Measurements from ENCODE around the gene PECR. TPM values are rescaled to one million over a fixed set of nuclear protein-coding genes. Genes with fewer than 3 reads are reported as not detected.

Gene PECR
- total and polyA plus RNA-seq, 2 experiments from 2014 or later = 5.4 to 8.2 TPM

DNA sequence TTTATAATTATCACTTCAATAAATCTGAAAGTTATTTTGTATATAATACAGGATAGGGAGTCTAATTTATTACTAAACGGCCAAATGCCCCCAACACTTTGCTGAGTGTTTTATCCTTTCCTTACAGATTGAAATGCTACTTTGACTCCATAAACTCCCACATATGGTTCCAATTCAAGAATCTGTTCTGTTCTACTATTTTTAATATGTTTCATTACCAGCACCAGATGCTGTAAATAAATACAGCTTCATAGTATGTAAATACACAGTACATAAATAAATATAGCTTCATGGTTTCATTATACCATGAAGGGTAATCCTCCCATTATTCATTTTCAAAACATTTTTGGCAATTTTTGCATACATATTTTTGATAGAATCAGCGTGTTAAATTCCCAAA lies 34.2 kb downstream of the PECR start:
- TF ChIP-seq EZH2 (IDR thresholded peaks at IDR 0.05; ENCODE audit: insufficient read depth, poor library complexity, severe bottlenecking) = no peak
- 52 to 63% methylated on average over 2 of the region's 2 CpGs for WGBS, 2 experiments (ENCODE audit: low coverage in 1 of 2, low lambda C conversion rate in 2 of 2, missing lambda C conversion rate in 2 of 2)
- no peak for DNase-seq
- Histone ChIP-seq H2AFZ (no peak overlapping the region), H3K27ac (no peak overlapping the region), H4K20me1 (ENCODE audit: insufficient read depth) (no peaks in the 10 kb centered on the region), H3K27me3 (replicated peaks; ENCODE audit: insufficient read depth) (no peaks in the 10 kb centered on the region), H3F3A (ENCODE audit: insufficient read depth) (no peaks in the 10 kb centered on the region), H3K4me1 (ENCODE audit: insufficient read depth) (no peaks in the 10 kb centered on the region), H3K79me2 (ENCODE audit: insufficient read depth) (no peaks in the 10 kb centered on the region), H3K4me2 (ENCODE audit: unreplicated experiment) (no peak overlapping the region), H3K4me3 (no peak overlapping the region), H3K36me3 (ENCODE audit: low read depth) (no peaks in the 10 kb centered on the region), H3K9me3 (ENCODE audit: low read depth) (no peaks in the 10 kb centered on the region), H3K9ac (no peak overlapping the region), H3K9me2 (ENCODE audit: insufficient read depth) (no peaks in the 10 kb centered on the region)
- in situ Hi-C loops (cut with MboI) = no loop called here

DNA sequence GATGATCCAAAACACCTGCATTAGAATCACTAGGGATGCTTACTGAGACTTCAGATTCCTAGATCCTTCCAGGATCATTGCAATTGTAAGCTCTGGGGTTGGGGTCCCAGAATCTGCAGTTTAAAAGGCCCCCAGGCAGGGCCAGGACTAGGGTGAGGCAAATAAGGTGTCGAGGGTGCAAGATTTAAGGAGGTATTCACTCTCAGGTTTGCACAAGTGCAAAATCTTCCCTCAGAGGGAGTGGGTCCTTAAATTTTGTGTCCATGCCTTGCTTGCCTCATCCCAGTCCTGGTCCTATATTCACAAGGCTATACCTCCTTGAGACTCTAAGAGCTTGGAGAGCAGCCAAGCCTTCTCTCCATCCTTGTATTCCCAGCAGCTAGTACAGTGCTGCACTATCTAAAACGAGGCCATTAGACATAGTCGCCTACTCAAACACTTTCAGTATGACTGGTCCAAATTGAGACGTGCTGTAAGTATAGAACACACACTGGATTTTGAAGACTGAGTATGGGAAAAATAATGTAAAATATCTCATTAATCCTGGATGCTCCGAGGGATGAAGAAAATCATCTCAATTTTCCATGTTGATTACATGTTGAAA lies 36.6 kb downstream of the PECR start:
- no peaks in the 10 kb centered on the region for H3F3A ChIP-seq (ENCODE audit: insufficient read depth)
- no peak overlapping the region for H3K4me3 ChIP-seq
- no peaks in the 10 kb centered on the region for H3K9me3 ChIP-seq (ENCODE audit: low read depth)
- 74 to 80% methylated on average over 5 of the region's 5 CpGs for WGBS, 2 experiments (ENCODE audit: low coverage in 1 of 2, low lambda C conversion rate in 2 of 2, missing lambda C conversion rate in 2 of 2)
- no peak for TF ChIP-seq EZH2 (IDR thresholded peaks at IDR 0.05; ENCODE audit: insufficient read depth, poor library complexity, severe bottlenecking)
- TF ChIP-seq EZH2phosphoT487 (IDR thresholded peaks at IDR 0.05; ENCODE audit: insufficient read depth, low read depth) = no peak
- H3K36me3 ChIP-seq (ENCODE audit: low read depth) = no peaks in the 10 kb centered on the region
- no peak overlapping the region for H3K27ac ChIP-seq
- in situ Hi-C loops (cut with MboI) = no loop called here
- H3K27me3 ChIP-seq (replicated peaks; ENCODE audit: insufficient read depth) = no peaks in the 10 kb centered on the region
- no peak overlapping the region for H3K4me2 ChIP-seq (ENCODE audit: unreplicated experiment)
- no peak for DNase-seq
- H4K20me1 ChIP-seq (ENCODE audit: insufficient read depth) = no peaks in the 10 kb centered on the region
- H2AFZ ChIP-seq = no peak overlapping the region
- no peaks in the 10 kb centered on the region for H3K4me1 ChIP-seq (ENCODE audit: insufficient read depth)
- no peak overlapping the region for H3K9ac ChIP-seq
- H3K79me2 ChIP-seq (ENCODE audit: insufficient read depth) = no peaks in the 10 kb centered on the region
- no peaks in the 10 kb centered on the region for H3K9me2 ChIP-seq (ENCODE audit: insufficient read depth)

DNA sequence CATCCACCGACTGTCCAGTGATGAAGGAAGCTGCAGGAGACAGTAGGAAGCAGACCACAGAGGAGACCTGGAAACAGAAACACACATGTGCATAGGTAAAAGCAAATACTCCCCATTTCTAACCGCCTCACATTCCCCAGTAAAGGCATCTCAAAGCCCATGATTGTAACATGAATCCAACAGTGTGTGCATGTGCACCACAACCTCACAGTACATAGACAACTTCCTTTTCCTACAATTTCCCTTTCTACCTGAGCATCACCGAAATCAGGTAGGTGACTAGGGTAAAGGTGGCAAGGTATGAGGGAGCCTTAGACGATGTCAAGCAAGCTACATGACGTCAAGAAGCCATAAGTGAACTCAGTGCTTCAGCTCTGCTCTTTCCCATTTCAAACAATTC lies 37.7 kb downstream of the PECR start:
- Histone ChIP-seq H3K36me3 (ENCODE audit: low read depth) (no peaks in the 10 kb centered on the region), H3K4me3 (no peak overlapping the region), H3F3A (ENCODE audit: insufficient read depth) (no peaks in the 10 kb centered on the region), H3K4me2 (ENCODE audit: unreplicated experiment) (no peak overlapping the region), H2AFZ (no peak overlapping the region), H3K9ac (no peak overlapping the region), H3K9me3 (ENCODE audit: low read depth) (no peaks in the 10 kb centered on the region), H3K27me3 (replicated peaks; ENCODE audit: insufficient read depth) (no peaks in the 10 kb centered on the region), H3K79me2 (ENCODE audit: insufficient read depth) (no peaks in the 10 kb centered on the region), H3K4me1 (ENCODE audit: insufficient read depth) (no peaks in the 10 kb centered on the region), H4K20me1 (ENCODE audit: insufficient read depth) (no peaks in the 10 kb centered on the region), H3K9me2 (ENCODE audit: insufficient read depth) (no peaks in the 10 kb centered on the region), H3K27ac (no peak overlapping the region)
- DNase-seq = no peak
- TF ChIP-seq EZH2 (IDR thresholded peaks at IDR 0.05; ENCODE audit: insufficient read depth, poor library complexity, severe bottlenecking) (no peak), EZH2phosphoT487 (IDR thresholded peaks at IDR 0.05; ENCODE audit: insufficient read depth, low read depth) (no peak)
- in situ Hi-C loops (cut with MboI) = no loop called here
- WGBS, 2 experiments (ENCODE audit: low coverage in 1 of 2, low lambda C conversion rate in 2 of 2, missing lambda C conversion rate in 2 of 2) = 82 to 90% methylated on average over 5 of the region's 5 CpGs

DNA sequence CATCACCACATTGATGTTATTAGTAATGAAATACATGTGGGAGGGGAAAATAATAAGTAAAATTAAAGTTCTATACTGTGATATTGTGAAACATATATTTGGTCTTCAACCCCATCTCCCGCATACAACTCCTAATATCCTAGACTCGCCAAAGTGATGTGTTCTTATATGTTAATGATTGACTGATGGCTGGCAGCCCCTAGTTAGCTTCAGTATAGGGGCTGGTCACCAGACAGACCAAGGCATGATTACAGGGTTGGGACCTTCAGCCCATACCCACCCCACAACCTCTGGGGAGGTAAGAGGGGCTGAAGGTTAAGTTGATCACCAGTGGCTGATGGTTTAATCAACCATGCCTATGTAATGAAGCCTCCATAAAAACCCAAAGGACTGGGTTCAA lies 40.2 kb downstream of the PECR start:
- no peaks in the 10 kb centered on the region for H3K4me1 ChIP-seq (ENCODE audit: insufficient read depth)
- TF ChIP-seq EZH2phosphoT487 (IDR thresholded peaks at IDR 0.05; ENCODE audit: insufficient read depth, low read depth) = no peak
- no peak for TF ChIP-seq EZH2 (IDR thresholded peaks at IDR 0.05; ENCODE audit: insufficient read depth, poor library complexity, severe bottlenecking)
- H3K79me2 ChIP-seq (ENCODE audit: insufficient read depth) = no peaks in the 10 kb centered on the region
- no peaks in the 10 kb centered on the region for H3F3A ChIP-seq (ENCODE audit: insufficient read depth)
- in situ Hi-C loops (cut with MboI) = no loop called here
- H2AFZ ChIP-seq = no peak overlapping the region
- H3K9me3 ChIP-seq (ENCODE audit: low read depth) = no peaks in the 10 kb centered on the region
- H3K36me3 ChIP-seq (ENCODE audit: low read depth) = no peaks in the 10 kb centered on the region
- H4K20me1 ChIP-seq (ENCODE audit: insufficient read depth) = no peaks in the 10 kb centered on the region
- no peaks in the 10 kb centered on the region for H3K27me3 ChIP-seq (replicated peaks; ENCODE audit: insufficient read depth)
- H3K9me2 ChIP-seq (ENCODE audit: insufficient read depth) = no peaks in the 10 kb centered on the region
- no peak overlapping the region for H3K4me2 ChIP-seq (ENCODE audit: unreplicated experiment)
- H3K27ac ChIP-seq = no peak overlapping the region
- H3K4me3 ChIP-seq = no peak overlapping the region
- H3K9ac ChIP-seq = no peak overlapping the region
- DNase-seq = no peak
- 96% methylated on average over 2 of the region's 2 CpGs for WGBS, 2 experiments (ENCODE audit: low coverage in 1 of 2, low lambda C conversion rate in 2 of 2, missing lambda C conversion rate in 2 of 2)

DNA sequence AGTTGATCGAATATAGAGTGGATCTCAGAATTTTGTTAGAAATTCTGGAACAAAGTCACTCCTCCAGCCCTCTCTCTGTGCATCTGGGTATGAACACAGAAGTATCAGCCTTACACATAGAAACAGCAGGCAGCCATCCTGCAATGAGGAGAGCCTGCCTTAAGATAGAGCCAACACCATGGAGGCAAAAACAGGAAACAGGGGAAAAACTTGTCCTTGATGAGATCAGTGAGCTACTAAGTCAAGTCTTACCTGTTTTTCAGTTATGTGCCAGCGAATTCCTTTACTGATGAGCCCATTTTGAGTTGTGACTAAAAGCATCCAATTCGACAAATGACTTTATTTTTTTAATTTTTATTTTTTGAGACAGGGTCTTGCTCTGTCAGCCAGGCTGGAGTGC lies 41.7 kb downstream of the PECR start:
- 91 to 94% methylated on average over 3 of the region's 3 CpGs for WGBS, 2 experiments (ENCODE audit: low coverage in 1 of 2, low lambda C conversion rate in 2 of 2, missing lambda C conversion rate in 2 of 2)
- no peaks in the 10 kb centered on the region for H3K9me3 ChIP-seq (ENCODE audit: low read depth)
- no peaks in the 10 kb centered on the region for H3F3A ChIP-seq (ENCODE audit: insufficient read depth)
- H3K9ac ChIP-seq = no peak overlapping the region
- no peaks in the 10 kb centered on the region for H3K9me2 ChIP-seq (ENCODE audit: insufficient read depth)
- no peak overlapping the region for H2AFZ ChIP-seq
- no peak overlapping the region for H3K4me2 ChIP-seq (ENCODE audit: unreplicated experiment)
- H3K4me1 ChIP-seq (ENCODE audit: insufficient read depth) = no peaks in the 10 kb centered on the region
- H3K36me3 ChIP-seq (ENCODE audit: low read depth) = no peaks in the 10 kb centered on the region
- H3K4me3 ChIP-seq = no peak overlapping the region
- no peak overlapping the region for H3K27ac ChIP-seq
- DNase-seq = no peak
- TF ChIP-seq EZH2phosphoT487 (IDR thresholded peaks at IDR 0.05; ENCODE audit: insufficient read depth, low read depth) (no peak), EZH2 (IDR thresholded peaks at IDR 0.05; ENCODE audit: insufficient read depth, poor library complexity, severe bottlenecking) (no peak)
- no peaks in the 10 kb centered on the region for H3K79me2 ChIP-seq (ENCODE audit: insufficient read depth)
- H3K27me3 ChIP-seq (replicated peaks; ENCODE audit: insufficient read depth) = no peaks in the 10 kb centered on the region
- in situ Hi-C loops (cut with MboI) = no loop called here
- no peaks in the 10 kb centered on the region for H4K20me1 ChIP-seq (ENCODE audit: insufficient read depth)
